Lower leg skin (tissue), 4 donors: ENCODE results near the gene PRDM16. TPM values are rescaled to one million over a fixed set of nuclear protein-coding genes. Genes with fewer than 3 reads are reported as not detected.

Experiments
- DNase-seq, 2 donors: peaks; one replicate each; pipeline ENCODE4 v3.0.0-alpha.2; 2019; ENCODE audit warnings: low spot score in 2 of 2
- H3K4me3 ChIP-seq: fragments of 200-600 bp; sonication (generic); 2 replicates; pipeline ENCODE4 v1.5.1; 2017; ENCODE audit warnings: mild to moderate bottlenecking, low read depth; ENCODE audit not compliant: poor library complexity, severe bottlenecking
- CTCF ChIP-seq, 3 donors: fragments of 450-650 bp; IDR thresholded peaks; one replicate each; pipeline ENCODE4 v1.5.1; 2016; ENCODE audit warnings: antibody characterized with exemption in 3 of 3, mild to moderate bottlenecking in 3 of 3, moderate library complexity in 2 of 3
- POLR2A ChIP-seq, 2 donors: fragments of 450-650 bp; IDR thresholded peaks; one replicate each; pipeline ENCODE4 v1.6.1; 2016 to 2017; ENCODE audit warnings: antibody characterized with exemption in 2 of 2, mild to moderate bottlenecking in 1 of 2, moderate library complexity in 1 of 2
- WGBS, 2 donors: methylation state at CpG; one replicate each; pipeline ENCODE4 v1.1.5; 2018; 5-methylcytosine and 5-hydroxymethylcytosine counted together
- intact Hi-C: fragments of 100-400 bp; cut with DNase I; formaldehyde crosslinking; loops from one replicate; pipeline ENCODE4 v1.15.0; 2023; ENCODE audit warnings: low total_unique reads
- total RNA-seq, 4 donors: library from RNA; depleted of rRNA; stranded (reverse); fragments of >200 nt; gene quantifications; one replicate each; pipeline ENCODE4 v1.1.0, GENCODE V29; 2016

Gene PRDM16
- total RNA-seq, 4 donors from 2014 or later = 0.08 to 0.91 (median 0.56) TPM; not detected in 1

- TF ChIP-seq POLR2A (IDR thresholded peaks at IDR 0.05) = no peak
- TF ChIP-seq CTCF (IDR thresholded peaks at IDR 0.05) = no peak
- intact Hi-C loops = no loop called here
- WGBS, 2 donors = 67 to 68% methylated on average over 39 of the region's 39 CpGs
- no peak overlapping the region for H3K4me3 ChIP-seq
- no peak for DNase-seq
These were observed 346.5 kb downstream of the PRDM16 start for GRCh38 chr1:3415260-3416090.

GRCh38 chr1:3417082-3417739 lies 348.2 kb downstream of the PRDM16 start:
- WGBS, 2 donors = 84 to 91% methylated on average over 6 of the region's 6 CpGs
- TF ChIP-seq CTCF (IDR thresholded peaks at IDR 0.05) = no peak
- no peak for TF ChIP-seq POLR2A (IDR thresholded peaks at IDR 0.05)
- no peak overlapping the region for H3K4me3 ChIP-seq
- intact Hi-C loops = no loop called here
- DNase-seq = no peak

- H3K4me3 ChIP-seq = no peak overlapping the region
- intact Hi-C loops = no loop called here
- 74 to 83% methylated on average over 5 to 9 of the region's 9 CpGs for WGBS, 2 donors
- DNase-seq = no peak
- TF ChIP-seq POLR2A (IDR thresholded peaks at IDR 0.05) = no peak
- no peak for TF ChIP-seq CTCF (IDR thresholded peaks at IDR 0.05)
These were observed 348.9 kb downstream of the PRDM16 start for GRCh38 chr1:3417934-3418333.

GRCh38 chr1:3418600-3418999 lies 349.6 kb downstream of the PRDM16 start:
- TF ChIP-seq POLR2A (IDR thresholded peaks at IDR 0.05) (no peak), CTCF (IDR thresholded peaks at IDR 0.05) (no peak)
- WGBS, 2 donors = 81 to 83% methylated on average over 8 of the region's 8 CpGs
- intact Hi-C loops = no loop called here
- no peak for DNase-seq
- H3K4me3 ChIP-seq = no peak overlapping the region

GRCh38 chr1:3419415-3420204 lies 350.6 kb downstream of the PRDM16 start:
- 36 to 56% methylated on average over 15 of the region's 15 CpGs for WGBS, 2 donors
- intact Hi-C loops = no loop called here
- TF ChIP-seq POLR2A (IDR thresholded peaks at IDR 0.05) (no peak), CTCF (IDR thresholded peaks at IDR 0.05) (no peak)
- DNase-seq = no peak
- no peak overlapping the region for H3K4me3 ChIP-seq
